Measurements from ENCODE around the gene C2orf81. TPM values are rescaled to one million over a fixed set of nuclear protein-coding genes. Genes with fewer than 3 reads are reported as not detected.

The C2orf81 gene
- total RNA-seq, 2 donors from 2014 or later, result 0.49 to 1.7 TPM

DNA sequence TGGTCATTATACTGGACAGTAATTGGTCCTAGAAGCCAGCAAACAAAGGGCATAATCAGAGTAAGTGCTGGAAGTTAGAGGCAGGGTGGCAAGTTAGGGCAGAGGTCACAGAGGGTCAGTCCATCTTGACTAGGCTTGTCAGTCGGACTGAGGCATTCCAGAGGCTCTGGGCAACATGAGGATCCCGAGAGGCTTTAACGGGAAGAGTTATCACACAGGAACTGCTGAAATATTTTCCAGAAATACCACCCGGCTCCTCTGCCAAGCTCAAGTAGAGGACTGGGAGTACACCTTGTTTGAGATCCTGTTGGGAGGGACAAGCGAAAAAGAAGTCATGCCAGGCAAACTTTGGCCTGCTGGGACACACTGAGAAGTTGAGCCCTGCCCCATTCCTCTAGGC lies 13.7 kb downstream of the C2orf81 start:
- DNase-seq, result no peak
- intact Hi-C loops (cut with DNase I, micrococcal nuclease), result no loop called here
- no peak for ATAC-seq

DNA sequence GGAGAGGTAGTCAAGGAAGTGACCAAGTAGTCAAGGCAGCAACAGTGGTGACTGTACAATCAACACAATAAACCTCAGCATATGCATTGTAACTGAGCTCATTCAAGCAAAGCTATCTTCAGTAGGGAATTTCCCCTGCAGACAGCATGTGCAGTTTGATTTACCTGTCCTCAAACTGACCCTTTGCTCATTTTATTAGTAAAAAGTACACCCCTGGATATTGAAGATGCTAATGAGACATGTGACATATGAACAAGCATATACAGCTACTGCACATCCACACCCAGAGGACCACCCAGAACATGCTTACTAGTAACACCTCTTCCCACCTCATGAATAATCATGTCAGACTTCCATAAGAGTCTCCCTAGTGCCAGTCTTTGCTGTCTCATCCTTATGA lies 15.4 kb downstream of the C2orf81 start:
- ATAC-seq (peak; percentile 78), DNase-seq (no peak)

DNA sequence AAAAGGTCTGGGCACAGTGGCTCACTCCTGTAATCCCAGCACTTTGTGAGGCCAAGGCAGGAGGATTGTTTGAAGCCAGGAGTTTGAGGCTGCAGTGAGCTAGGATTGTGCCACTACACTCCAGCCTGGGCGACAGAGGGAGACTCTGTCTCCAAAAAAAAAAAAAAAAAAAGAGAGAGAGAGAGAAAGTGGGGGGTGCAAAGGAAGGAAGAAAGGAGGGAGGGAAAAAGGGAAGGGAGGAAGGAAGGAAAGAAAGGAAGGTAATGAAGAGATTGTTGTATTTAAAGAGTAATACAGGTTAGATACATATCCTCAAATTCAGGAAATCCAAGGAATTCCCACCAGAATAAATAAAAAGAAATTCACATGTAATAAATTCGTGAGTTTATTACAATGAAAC lies 19.5 kb downstream of the C2orf81 start:
- ATAC-seq (no peak), DNase-seq (no peak)
- intact Hi-C loops (cut with DNase I, micrococcal nuclease), result no loop called here

More for the DNA sequence above, 15.4 kb downstream of the C2orf81 start:
- intact Hi-C loops (cut with DNase I, micrococcal nuclease), result no loop called here

DNA sequence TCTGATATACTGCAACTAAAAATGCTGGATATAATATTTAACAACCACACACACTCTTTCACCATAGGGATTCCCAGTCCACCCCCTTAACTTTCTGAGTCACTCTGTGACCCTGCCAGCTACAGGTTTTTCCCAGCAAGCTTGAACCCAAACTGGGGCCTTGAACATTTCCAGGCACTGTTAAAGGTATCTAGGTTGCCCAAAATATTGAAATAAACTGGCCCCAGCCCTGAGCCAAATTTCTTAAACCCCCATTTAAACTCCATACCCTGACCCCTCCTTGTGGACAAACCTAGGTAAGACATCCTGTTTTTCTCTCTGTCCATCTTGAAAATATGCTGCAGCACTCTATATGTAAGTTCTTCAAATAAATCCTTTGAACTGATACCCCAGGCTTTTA lies 21.6 kb downstream of the C2orf81 start:
- intact Hi-C loops (cut with DNase I, micrococcal nuclease), result no loop called here
- DNase-seq (no peak), ATAC-seq (peak; percentile 52)

DNA sequence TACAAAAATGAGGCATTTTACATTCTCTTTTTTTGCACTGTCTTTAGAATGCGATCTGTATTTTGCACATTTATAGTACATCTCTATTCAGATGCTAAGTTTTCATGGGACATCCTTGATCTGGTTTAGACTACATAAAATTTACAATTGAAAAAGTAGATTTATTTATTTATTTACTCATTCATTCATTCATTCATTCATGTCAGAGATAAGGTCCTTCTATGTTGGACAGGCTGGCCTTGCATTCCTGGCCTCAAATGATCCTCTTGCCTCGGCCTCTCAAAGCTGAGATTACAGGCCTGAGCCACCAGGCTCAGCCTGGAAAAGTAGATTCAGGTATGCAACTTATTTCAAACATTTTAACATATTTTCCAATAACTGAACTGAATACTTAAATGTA lies 25.3 kb downstream of the C2orf81 start:
- intact Hi-C loops (cut with DNase I, micrococcal nuclease), result no loop called here
- DNase-seq (no peak), ATAC-seq (no peak)

DNA sequence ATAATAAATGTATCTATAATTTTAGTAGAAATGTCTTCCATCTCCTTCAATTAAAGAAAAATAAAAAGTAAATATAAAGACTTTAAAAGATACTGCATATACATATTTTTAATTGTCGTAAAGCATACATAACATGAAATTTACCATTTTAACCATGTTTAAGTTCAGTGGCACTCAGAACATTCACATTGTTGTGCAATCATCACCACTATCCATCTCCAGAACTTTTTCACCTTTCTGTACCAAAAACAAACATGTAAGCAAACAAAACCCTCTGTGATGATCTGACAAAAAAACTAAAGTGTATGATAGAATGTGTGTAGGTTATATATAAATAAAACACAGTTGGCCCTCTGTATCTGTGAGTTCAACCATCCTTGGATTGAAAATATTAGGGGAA lies 27.9 kb downstream of the C2orf81 start:
- DNase-seq (no peak), ATAC-seq (no peak)
- intact Hi-C loops (cut with DNase I, micrococcal nuclease), result no loop called here

DNA sequence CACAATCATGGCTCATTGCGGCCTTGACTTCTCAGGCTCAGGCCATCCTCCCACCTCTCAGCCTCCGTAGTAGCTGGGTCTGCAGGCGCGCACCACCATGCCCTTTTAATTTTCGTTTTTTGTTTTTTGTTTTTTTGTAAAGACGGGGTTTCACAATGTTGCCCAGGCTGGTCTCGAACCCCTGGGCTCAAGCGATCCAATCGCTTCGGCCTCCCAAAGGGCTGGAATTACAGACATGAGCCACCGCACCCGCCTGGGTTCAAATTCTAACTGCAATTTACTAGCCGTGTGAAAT lies 29.0 kb downstream of the C2orf81 start:
- ATAC-seq (peak; percentile 22), DNase-seq (no peak)
- intact Hi-C loops (cut with DNase I, micrococcal nuclease), result no loop called here

DNA sequence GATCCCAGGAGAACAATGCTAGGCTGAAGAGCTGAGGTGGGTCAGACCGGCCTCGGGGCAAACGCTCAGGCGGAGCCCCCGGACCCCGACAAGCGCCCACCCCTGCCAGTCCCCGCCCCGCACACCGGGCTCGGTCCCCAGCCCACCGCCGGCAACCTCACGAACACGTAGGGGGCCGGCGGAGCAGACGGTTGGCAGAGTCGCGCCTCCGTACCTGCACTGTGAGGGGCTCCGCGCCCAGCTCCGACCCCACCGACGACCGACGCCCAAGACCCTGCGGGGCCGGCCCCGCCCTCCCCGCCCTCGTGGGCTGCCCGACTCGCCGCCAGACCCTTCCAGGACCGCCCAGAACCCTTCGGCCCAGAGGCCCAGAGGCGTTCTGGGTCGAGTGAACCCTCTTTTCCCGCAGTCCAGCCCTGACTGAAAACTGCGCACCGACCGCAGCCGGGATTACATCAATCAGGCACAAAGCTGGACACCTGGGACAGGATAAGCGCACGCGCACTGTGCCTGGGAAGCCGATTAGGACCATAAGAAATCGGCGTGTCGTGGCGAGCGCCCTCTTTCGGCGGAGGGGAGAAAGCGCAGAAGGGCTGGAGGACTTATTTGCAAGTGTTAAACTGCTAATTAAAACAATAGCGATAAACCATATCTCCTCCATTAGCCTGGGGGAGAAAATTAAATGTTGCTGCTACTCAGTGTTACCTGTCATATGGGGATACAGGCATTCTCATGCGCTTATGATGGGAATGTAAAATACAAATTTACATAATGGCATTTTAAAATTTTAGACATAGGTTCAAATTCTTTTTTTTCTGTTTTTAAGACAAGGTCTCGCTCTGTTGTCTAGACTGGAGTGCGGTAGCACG lies 29.6 kb downstream of the C2orf81 start:
- intact Hi-C loops (cut with DNase I, micrococcal nuclease), result no loop called here
- peak; percentile 89 to 91 for DNase-seq
- peak; percentile 86 for ATAC-seq

DNA sequence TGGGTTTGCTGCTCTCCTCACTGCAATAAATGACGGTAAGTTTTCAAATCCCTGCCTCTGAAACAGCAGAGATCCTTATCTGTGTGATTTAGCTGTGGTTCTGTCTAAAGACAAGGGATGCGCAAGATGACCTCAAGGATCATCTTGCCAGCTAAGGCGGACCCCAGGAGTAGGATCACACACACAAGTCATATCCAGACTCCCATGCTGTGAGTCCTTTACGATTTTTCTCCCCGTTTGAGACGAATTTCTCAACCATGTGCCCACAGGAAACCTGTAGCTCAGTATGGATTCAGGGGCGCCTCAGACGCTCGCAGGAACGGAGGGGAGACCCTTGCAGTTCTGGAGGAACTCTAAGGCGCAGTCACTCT lies 30.2 kb downstream of the C2orf81 start:
- DNase-seq (no peak), ATAC-seq (peak; percentile 37)
- intact Hi-C loops (cut with DNase I, micrococcal nuclease), result no loop called here

DNA sequence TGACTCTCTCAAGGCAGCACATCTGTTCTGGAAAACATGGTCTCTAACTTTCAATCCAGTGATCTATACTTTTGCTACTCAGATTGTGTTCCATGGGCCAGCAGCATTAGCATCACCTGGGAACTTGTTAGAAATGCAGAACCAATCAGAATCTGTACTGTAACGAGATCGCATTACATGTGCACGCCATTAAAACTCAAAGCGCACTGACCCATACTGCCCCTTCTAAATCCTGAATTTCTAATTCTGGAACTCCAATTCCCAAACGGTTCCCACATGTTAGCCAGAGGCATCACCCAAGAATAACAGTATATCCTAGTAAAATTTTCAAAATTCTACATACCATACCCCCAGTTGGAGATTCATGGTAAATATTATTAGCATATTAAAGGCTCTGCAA lies 30.8 kb downstream of the C2orf81 start:
- intact Hi-C loops (cut with DNase I, micrococcal nuclease), result no loop called here
- DNase-seq (no peak), ATAC-seq (no peak)

DNA sequence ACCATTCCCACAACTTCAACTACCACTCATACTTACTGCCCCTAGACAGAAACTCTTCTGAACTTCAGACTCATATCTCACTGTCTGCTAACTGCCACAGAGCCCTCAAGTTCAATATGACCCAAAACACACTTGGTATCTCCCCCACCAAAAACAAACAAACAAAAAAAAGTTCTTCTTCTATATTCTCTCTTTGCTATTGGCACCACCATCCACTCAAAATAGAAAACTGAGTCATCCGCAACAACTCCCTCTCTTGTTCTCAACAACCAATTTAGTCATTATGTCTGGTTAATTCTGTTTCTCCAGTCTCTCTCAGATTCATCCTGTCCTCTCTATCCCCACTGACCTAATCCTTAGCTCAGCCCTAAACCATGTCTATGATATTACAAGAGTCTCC lies 34.1 kb downstream of the C2orf81 start:
- intact Hi-C loops (cut with DNase I, micrococcal nuclease), result no loop called here
- DNase-seq, result no peak
- no peak for ATAC-seq

DNA sequence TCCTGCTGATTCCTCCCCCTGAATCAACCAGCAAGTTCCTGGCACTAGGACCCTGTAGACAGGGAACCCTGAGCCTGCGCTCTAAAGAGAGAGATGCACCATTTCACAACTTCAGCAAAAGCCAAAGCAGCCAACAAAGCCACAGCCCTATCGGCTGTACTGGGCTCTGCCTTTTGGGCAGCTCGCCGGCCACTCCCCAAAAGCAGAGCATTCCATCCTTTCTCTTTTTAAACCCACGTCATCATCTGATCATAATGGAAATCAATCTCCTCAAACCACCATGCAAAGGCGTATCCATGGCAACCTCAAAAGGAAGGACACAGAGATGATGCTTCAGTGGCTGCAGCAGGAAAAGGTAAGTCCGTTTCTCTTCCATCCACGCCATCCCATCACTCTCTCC lies 36.0 kb downstream of the C2orf81 start:
- DNase-seq, result no peak
- intact Hi-C loops (cut with DNase I, micrococcal nuclease), result no loop called here
- no peak for ATAC-seq

DNA sequence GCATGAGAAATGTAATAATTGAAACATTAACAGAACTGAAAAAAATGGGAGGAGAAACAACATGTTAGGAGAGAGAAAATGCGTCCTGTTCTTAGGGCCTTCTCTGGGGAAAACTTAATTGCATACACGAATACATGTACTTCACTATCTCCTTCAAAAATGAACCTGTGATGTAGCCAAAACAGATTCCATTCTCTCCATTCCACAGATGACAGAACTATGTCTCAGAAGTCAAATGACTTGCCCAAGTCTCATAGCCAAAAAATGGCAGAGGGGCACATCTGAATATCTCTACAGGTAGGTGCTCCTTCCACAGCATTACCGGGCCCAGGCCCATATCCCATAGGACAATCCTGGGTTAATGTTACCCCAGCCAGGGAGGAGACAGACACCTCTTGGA lies 37.4 kb downstream of the C2orf81 start:
- no peak for ATAC-seq
- intact Hi-C loops (cut with DNase I, micrococcal nuclease), result no loop called here

DNA sequence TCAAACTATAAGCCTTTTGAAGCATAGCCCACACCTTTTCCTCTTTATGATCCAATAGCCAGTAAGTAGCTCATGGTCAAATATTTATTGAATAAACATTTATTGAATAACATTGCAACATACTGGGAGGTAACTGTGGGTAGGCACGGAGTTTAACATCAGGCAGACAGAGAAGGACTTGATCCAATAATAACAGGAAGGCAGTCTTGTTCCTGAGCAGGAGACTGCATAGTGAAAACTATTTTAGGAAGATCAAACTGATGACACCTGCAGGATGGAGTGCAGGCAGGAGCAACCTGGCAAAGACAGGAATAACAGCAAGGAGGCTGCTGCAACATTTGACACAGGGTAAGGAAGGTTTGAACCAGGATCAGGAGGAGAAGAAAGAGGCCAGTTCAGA lies 38.2 kb downstream of the C2orf81 start:
- peak; percentile 77 for ATAC-seq
- no peak for DNase-seq
- intact Hi-C loops (cut with DNase I, micrococcal nuclease), result no loop called here

More for the DNA sequence above, 37.4 kb downstream of the C2orf81 start:
- no peak for DNase-seq

DNA sequence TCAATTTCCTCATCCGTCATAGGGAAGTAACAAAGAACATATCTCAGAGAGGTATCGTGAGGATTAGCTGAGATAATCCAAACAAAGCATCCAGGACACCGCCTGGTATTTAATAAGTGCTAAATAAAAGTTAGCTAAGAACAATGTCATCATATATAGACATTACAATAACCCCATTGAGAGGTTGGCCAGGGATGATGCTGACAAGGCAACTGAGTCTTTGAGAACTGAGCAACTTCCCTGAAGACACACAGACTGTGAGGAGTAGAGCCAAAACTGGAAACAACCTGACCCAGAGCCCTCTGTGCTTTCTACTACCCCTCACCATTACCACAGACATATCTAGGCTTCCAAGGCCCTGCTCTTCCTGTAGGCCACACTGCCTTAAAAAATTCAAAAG lies 39.7 kb downstream of the C2orf81 start:
- ATAC-seq, result no peak
- intact Hi-C loops (cut with DNase I, micrococcal nuclease), result no loop called here
- no peak for DNase-seq

DNA sequence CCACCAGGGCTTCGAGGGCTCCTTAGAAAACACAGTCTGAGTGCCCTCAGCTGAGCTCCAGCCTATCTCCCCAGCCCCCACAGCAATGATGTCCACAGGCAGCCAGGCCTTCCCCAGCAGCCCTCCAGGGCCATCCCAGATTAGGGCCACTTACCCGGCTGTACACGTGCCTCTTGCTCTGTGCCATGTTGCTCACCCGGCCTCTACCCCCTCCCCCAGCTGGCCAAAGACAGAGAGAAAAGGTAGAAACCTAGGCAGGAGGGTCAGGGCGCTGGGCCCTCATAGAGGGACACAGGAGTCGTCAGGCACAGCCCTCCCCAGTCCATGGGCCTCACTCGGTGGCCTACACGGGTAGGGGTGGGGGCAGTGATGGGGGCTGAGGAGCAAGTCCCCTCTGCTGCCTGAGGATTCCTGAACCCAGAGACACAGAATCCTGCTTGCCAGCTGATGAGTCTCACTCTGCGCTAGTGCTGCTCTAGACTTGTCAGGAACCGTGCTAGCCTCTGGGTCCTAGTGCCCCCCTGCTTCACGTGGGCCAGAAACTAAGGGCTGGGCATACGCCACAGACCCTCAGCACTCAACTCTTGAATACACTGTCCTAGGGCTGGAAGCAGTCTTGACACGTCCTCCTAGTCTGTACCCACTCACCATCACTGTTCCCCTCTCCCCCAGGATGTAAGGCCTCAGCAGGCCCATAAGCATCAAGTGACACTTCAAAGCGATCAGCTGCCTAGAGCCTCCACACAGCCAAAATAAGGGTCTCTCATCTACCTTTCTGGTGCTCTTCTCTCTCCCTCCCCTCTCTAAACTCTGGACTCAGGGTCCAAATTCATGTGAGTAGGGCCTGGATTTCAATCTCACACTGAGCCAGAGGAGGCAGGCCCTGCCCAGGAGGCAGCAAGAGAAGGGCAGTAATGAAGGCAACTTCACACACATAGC lies 41.3 kb downstream of the C2orf81 start, which contains the start of gene DCTN1:
DCTN1 (minus strand) TSS at position 461 of the 939 bp plus-strand sequence; CDS start at position 187, 274 bp downstream.
- intact Hi-C loops (cut with DNase I, micrococcal nuclease), result no loop called here
- DNase-seq (peak; percentile 38 to 44), ATAC-seq (peak; percentile 75)

DNA sequence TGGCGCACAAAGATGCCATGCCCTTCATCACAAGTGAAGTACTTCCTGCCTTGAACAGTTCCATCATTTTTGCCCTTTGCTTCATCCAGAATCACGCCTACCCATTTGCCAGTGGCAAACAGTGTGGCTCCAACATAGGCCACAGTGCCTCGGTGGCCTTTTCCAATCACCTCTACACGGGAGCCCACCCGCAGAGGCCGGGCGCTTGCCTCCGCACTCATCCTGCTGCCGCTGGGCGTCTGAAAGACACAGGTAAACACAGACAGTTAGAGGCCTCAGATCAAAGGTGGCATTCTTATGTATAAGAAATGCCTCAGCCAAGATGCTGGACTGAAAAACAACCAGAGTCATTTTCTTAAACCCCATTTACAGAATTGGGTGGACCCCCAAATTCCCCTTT lies 43.4 kb downstream of the C2orf81 start:
- ATAC-seq (no peak), DNase-seq (no peak)
- intact Hi-C loops (cut with DNase I, micrococcal nuclease), result no loop called here

DNA sequence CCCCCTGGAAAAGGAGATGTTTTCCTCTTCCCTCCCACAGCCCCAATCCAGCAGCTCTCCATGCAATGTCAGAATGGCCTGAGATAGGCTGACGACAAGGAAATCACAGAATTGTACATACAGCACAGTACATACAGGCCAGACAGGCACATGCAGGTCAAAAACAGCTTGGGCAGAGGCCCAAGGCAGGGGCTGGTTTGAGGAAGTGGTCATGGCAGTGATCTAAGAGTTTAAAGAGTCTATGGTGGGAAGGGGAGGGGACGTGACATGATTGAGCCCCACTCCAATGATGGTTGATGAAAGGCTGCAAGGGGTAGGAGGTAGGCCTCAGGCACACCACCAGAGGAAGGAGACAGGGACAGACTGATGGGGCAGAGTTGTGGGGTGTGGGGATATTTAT lies 45.6 kb downstream of the C2orf81 start:
- no peak for ATAC-seq
- intact Hi-C loops (cut with DNase I, micrococcal nuclease), result no loop called here

DNA sequence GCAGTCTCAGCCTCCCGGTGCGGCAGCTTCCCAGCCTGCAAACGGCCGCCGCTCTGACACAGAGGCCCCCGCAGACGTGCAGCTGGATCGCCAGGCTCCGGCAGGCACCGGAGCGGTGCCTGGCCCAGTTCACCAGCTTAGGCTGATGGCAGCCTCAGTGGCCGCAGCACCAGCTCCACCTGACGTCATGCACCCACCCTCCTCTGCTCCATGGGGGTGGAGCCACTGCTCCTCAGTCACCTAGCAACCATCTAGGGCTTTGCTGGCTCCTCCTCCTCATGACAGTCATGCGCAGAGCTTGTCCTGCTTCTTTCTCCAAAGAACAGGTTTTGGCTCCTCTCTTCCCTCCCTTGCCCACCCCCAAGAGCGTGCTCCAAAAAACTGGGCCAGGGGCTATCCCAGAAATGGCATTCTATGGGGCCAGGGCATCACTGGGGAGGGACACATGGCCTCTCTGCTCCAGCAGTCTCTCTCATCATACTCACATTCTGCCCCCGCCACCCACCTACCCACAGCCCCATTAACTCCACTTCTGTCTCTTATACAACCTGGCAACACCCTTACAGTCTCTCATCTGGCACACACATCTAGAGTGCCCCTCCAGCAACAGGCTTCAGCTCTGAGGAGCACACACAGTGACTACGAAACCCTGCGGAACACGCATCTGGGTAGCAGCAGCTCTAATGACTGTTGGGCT lies 46.8 kb downstream of the C2orf81 start:
- ATAC-seq, result peak; percentile 86
- intact Hi-C loops (cut with DNase I, micrococcal nuclease), result no loop called here
- peak; percentile 68 to 70 for DNase-seq

More for the DNA sequence above, 45.6 kb downstream of the C2orf81 start:
- DNase-seq, result no peak

Measured in left colon (tissue), 2 donors.